ENCODE data around the gene DENND1A. TPM values are rescaled to one million over a fixed set of nuclear protein-coding genes. Genes with fewer than 3 reads are reported as not detected.

Gene DENND1A
- total and polyA plus RNA-seq, 4 donors = 7.9 to 22.0 (median 13.9) TPM

DNA sequence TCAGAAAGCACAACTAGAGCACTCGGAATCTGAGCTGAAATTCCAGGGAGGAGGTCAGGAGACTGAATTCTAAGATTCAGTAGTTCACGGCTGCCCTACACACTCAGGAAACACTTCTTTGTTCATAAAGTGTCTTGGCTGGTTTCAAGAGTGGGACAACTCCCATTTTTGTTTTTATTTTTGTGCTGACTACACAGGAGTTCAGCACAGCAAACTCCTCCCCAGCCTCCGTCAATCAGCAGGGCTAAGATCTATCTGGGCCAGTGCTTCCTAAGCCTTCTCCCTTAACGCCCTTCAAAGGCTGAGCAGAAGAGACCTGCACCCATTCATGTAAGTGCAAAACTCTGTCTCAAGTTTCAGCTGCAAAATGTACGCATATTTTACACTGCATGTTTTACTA lies 323.8 kb downstream of the DENND1A start:
- 95% methylated on average over 5 of the region's 5 CpGs for WGBS
- H3K9me3 ChIP-seq (ENCODE audit: control insufficient read depth in 4 of 4, low read length in 3 of 4) = no peaks in the 10 kb centered on the region

DNA sequence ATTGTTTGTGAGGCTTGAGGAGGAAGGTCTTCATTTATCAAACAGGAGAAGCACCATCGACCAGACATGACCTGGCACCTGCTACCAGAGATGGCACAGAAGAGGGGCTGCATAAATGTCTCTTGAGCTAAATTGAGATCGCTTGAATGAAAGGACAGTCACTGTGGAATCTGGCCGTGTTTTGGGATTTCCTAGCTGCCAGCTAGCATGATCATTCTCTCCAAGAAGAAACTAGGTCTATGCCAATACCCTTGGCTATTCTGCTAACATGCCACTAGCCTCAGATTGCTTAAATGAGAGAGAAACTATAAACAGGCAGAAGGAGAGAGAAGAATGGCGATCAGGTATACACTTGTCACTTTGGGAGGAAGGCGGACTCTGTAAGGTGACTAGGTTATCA lies 324.6 kb downstream of the DENND1A start:
- H3K27ac ChIP-seq (ENCODE audit: low read depth in 1 of 2, low read length in 2 of 2) = no peak overlapping the region
- no peaks in the 10 kb centered on the region for H3K27me3 ChIP-seq (ENCODE audit: control insufficient read depth in 4 of 4, insufficient read depth in 4 of 4, low read length in 3 of 4)
- WGBS = 94% methylated on average over 5 of the region's 5 CpGs
- H3K4me1 ChIP-seq (ENCODE audit: control insufficient read depth in 4 of 4, insufficient read depth in 4 of 4, low read length in 3 of 4) = no peaks in the 10 kb centered on the region
- no peak overlapping the region for H3K9ac ChIP-seq (ENCODE audit: low read depth in 1 of 2, low read length in 2 of 2)
- peaks cover 0 to 5% (median 1%) of the 10 kb centered on the region in 4 donors for H3K36me3 ChIP-seq (ENCODE audit: control insufficient read depth in 4 of 4, insufficient read depth in 3 of 4, low read depth in 1 of 4, low read length in 3 of 4)
- no peak overlapping the region for H3K4me3 ChIP-seq (ENCODE audit: low read depth in 1 of 3, low read length in 3 of 3)
- DNase-seq (ENCODE audit: low spot score) = no peak
- H3K9me3 ChIP-seq (ENCODE audit: control insufficient read depth in 4 of 4, low read length in 3 of 4) = no peaks in the 10 kb centered on the region
- TF ChIP-seq EGR1 (IDR thresholded peaks at IDR 0.05; ENCODE audit: low read depth in 2 of 2) (no peak), TAF1 (conservative IDR thresholded peaks at IDR 0.05) (no peak), JUND (IDR thresholded peaks at IDR 0.05) (no peak), FOXA2 (IDR thresholded peaks at IDR 0.05) (no peak), FOXA1 (IDR thresholded peaks at IDR 0.05) (no peak), NR2F2 (IDR thresholded peaks at IDR 0.05) (no peak), HNF4A (conservative IDR thresholded peaks at IDR 0.05) (no peak)
- TF ChIP-seq, protein P1, sequence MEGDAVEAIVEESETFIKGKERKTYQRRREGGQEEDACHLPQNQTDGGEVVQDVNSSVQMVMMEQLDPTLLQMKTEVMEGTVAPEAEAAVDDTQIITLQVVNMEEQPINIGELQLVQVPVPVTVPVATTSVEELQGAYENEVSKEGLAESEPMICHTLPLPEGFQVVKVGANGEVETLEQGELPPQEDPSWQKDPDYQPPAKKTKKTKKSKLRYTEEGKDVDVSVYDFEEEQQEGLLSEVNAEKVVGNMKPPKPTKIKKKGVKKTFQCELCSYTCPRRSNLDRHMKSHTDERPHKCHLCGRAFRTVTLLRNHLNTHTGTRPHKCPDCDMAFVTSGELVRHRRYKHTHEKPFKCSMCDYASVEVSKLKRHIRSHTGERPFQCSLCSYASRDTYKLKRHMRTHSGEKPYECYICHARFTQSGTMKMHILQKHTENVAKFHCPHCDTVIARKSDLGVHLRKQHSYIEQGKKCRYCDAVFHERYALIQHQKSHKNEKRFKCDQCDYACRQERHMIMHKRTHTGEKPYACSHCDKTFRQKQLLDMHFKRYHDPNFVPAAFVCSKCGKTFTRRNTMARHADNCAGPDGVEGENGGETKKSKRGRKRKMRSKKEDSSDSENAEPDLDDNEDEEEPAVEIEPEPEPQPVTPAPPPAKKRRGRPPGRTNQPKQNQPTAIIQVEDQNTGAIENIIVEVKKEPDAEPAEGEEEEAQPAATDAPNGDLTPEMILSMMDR (IDR thresholded peaks at IDR 0.05; ENCODE audit: low read depth, low read length, missing input control) = no peak
- TF ChIP-seq, protein P2, sequence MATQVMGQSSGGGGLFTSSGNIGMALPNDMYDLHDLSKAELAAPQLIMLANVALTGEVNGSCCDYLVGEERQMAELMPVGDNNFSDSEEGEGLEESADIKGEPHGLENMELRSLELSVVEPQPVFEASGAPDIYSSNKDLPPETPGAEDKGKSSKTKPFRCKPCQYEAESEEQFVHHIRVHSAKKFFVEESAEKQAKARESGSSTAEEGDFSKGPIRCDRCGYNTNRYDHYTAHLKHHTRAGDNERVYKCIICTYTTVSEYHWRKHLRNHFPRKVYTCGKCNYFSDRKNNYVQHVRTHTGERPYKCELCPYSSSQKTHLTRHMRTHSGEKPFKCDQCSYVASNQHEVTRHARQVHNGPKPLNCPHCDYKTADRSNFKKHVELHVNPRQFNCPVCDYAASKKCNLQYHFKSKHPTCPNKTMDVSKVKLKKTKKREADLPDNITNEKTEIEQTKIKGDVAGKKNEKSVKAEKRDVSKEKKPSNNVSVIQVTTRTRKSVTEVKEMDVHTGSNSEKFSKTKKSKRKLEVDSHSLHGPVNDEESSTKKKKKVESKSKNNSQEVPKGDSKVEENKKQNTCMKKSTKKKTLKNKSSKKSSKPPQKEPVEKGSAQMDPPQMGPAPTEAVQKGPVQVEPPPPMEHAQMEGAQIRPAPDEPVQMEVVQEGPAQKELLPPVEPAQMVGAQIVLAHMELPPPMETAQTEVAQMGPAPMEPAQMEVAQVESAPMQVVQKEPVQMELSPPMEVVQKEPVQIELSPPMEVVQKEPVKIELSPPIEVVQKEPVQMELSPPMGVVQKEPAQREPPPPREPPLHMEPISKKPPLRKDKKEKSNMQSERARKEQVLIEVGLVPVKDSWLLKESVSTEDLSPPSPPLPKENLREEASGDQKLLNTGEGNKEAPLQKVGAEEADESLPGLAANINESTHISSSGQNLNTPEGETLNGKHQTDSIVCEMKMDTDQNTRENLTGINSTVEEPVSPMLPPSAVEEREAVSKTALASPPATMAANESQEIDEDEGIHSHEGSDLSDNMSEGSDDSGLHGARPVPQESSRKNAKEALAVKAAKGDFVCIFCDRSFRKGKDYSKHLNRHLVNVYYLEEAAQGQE (IDR thresholded peaks at IDR 0.05) = no peak
- TF ChIP-seq, protein P3, sequence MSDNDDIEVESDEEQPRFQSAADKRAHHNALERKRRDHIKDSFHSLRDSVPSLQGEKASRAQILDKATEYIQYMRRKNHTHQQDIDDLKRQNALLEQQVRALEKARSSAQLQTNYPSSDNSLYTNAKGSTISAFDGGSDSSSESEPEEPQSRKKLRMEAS (IDR thresholded peaks at IDR 0.05) = no peak

More for the DNA sequence above, 323.8 kb downstream of the DENND1A start:
- no peak overlapping the region for H3K4me3 ChIP-seq (ENCODE audit: low read depth in 1 of 3, low read length in 3 of 3)
- H3K4me1 ChIP-seq (ENCODE audit: control insufficient read depth in 4 of 4, insufficient read depth in 4 of 4, low read length in 3 of 4) = no peaks in the 10 kb centered on the region
- no peak overlapping the region for H3K27ac ChIP-seq (ENCODE audit: low read depth in 1 of 2, low read length in 2 of 2)
- no peak for DNase-seq (ENCODE audit: low spot score)
- H3K36me3 ChIP-seq (ENCODE audit: control insufficient read depth in 4 of 4, insufficient read depth in 3 of 4, low read depth in 1 of 4, low read length in 3 of 4) = peaks cover 0 to 5% (median 1%) of the 10 kb centered on the region in 4 donors
- TF ChIP-seq YY1 (IDR thresholded peaks at IDR 0.05) = no peak
- no peak for TF ChIP-seq JUND (IDR thresholded peaks at IDR 0.05)
- no peak for TF ChIP-seq NR2F2 (IDR thresholded peaks at IDR 0.05)
- no peak for TF ChIP-seq EGR1 (IDR thresholded peaks at IDR 0.05; ENCODE audit: low read depth in 2 of 2)
- no peak overlapping the region for H3K9ac ChIP-seq (ENCODE audit: low read depth in 1 of 2, low read length in 2 of 2)
- H3K27me3 ChIP-seq (ENCODE audit: control insufficient read depth in 4 of 4, insufficient read depth in 4 of 4, low read length in 3 of 4) = no peaks in the 10 kb centered on the region

DNA sequence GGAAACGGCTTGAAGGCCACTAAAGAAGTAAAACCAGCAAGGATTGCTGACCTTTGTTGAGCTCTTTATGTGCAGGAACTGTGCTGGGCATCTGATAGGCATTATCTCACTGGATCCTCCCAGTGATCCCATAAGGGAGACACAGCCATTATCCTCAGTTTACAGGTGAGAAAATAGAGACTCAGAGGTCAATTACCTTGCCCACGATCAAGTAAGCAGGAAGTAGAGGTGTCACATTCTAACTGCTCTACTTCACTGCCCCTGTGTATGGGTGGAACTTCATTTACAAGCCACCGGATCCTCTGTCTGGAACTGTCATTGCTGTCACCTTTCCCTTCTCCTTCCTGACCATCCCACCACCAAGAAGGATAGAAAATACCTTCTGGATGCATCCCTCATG lies 325.1 kb downstream of the DENND1A start:
- H3K27me3 ChIP-seq (ENCODE audit: control insufficient read depth in 4 of 4, insufficient read depth in 4 of 4, low read length in 3 of 4) = no peaks in the 10 kb centered on the region
- no peak overlapping the region for H3K9ac ChIP-seq (ENCODE audit: low read depth in 1 of 2, low read length in 2 of 2)
- H3K9me3 ChIP-seq (ENCODE audit: control insufficient read depth in 4 of 4, low read length in 3 of 4) = no peaks in the 10 kb centered on the region
- no peak for DNase-seq (ENCODE audit: low spot score)
- WGBS = 93% methylated on average over 3 of the region's 3 CpGs
- H3K4me3 ChIP-seq (ENCODE audit: low read depth in 1 of 3, low read length in 3 of 3) = no peak overlapping the region
- no peak for TF ChIP-seq TAF1 (conservative IDR thresholded peaks at IDR 0.05)
- TF ChIP-seq FOXA2 (IDR thresholded peaks at IDR 0.05) = no peak
- TF ChIP-seq RXRA (IDR thresholded peaks at IDR 0.05) = no peak
- TF ChIP-seq FOXA1 (IDR thresholded peaks at IDR 0.05) = no peak
- TF ChIP-seq, protein P3 (IDR thresholded peaks at IDR 0.05) = no peak
- TF ChIP-seq GABPA (IDR thresholded peaks at IDR 0.05 in 1 of 2, conservative IDR thresholded peaks at IDR 0.05 in 1 of 2) = no peak
- TF ChIP-seq RAD21 (IDR thresholded peaks at IDR 0.05) = no peak
- H3K36me3 ChIP-seq (ENCODE audit: control insufficient read depth in 4 of 4, insufficient read depth in 3 of 4, low read depth in 1 of 4, low read length in 3 of 4) = peaks cover 0 to 5% (median 1%) of the 10 kb centered on the region in 4 donors
- H3K4me1 ChIP-seq (ENCODE audit: control insufficient read depth in 4 of 4, insufficient read depth in 4 of 4, low read length in 3 of 4) = no peaks in the 10 kb centered on the region
- no peak overlapping the region for H3K27ac ChIP-seq (ENCODE audit: low read depth in 1 of 2, low read length in 2 of 2)
